Nucleus accumbens (tissue), 56 donors: ENCODE results near the gene MAGI1.

Experiments
- DNase-seq, 56 donors: peaks; one replicate each; lab custom pipeline; 2025; lab: John Stamatoyannopoulos, UW

The MAGI1 gene

GRCh38 chr3:65778968-65779367 is 259.8 kb downstream of the MAGI1 start:
- no peak for DNase-seq

- no peak for DNase-seq
Observed at GRCh38 chr3:65777050-65777449, 261.7 kb downstream of the MAGI1 start.

GRCh38 chr3:65776494-65776893 is 262.2 kb downstream of the MAGI1 start:
- DNase-seq = no peak

GRCh38 chr3:65776081-65776480 is 262.6 kb downstream of the MAGI1 start:
- DNase-seq = no peak

- DNase-seq = no peak
Observed at GRCh38 chr3:65772758-65773157, 266.0 kb downstream of the MAGI1 start.

- no peak for DNase-seq
Observed at GRCh38 chr3:65767551-65767950, 271.2 kb downstream of the MAGI1 start.

- no peak for DNase-seq
Observed at GRCh38 chr3:65762235-65762580, 276.5 kb downstream of the MAGI1 start.

GRCh38 chr3:65761446-65762234 is 277.1 kb downstream of the MAGI1 start:
- DNase-seq = peak in 12 of 56 donors; percentile 2 to 34 (median 13)

- peak in 2 of 56 donors; percentile 4 to 23 for DNase-seq
Observed at GRCh38 chr3:65758876-65759598, 279.7 kb downstream of the MAGI1 start.

- DNase-seq = peak in 5 of 56 donors; percentile 3 to 18 (median 9)
Observed at GRCh38 chr3:65758438-65758837, 280.3 kb downstream of the MAGI1 start.

GRCh38 chr3:65752636-65753035 is 286.1 kb downstream of the MAGI1 start:
- DNase-seq = no peak

- peak in 49 of 56 donors; percentile 7 to 87 (median 50) for DNase-seq
Observed at GRCh38 chr3:65751123-65751700, 287.5 kb downstream of the MAGI1 start.

- no peak for DNase-seq
Observed at GRCh38 chr3:65749066-65749465, 289.7 kb downstream of the MAGI1 start.

GRCh38 chr3:65748326-65748725 is 290.4 kb downstream of the MAGI1 start:
- no peak for DNase-seq

GRCh38 chr3:65746848-65747247 is 291.9 kb downstream of the MAGI1 start:
- no peak for DNase-seq

GRCh38 chr3:65745306-65745705 is 293.4 kb downstream of the MAGI1 start:
- no peak for DNase-seq

- no peak for DNase-seq
Observed at GRCh38 chr3:65742914-65743313, 295.8 kb downstream of the MAGI1 start.

- no peak for DNase-seq
Observed at GRCh38 chr3:65741540-65741939, 297.2 kb downstream of the MAGI1 start.

- no peak for DNase-seq
Observed at GRCh38 chr3:65739901-65740541, 298.7 kb downstream of the MAGI1 start.

- DNase-seq = no peak
Observed at GRCh38 chr3:65734792-65735191, 303.9 kb downstream of the MAGI1 start.

GRCh38 chr3:65734382-65734781 is 304.3 kb downstream of the MAGI1 start:
- DNase-seq = no peak
